Daoy (cell line): ENCODE measurements around the gene ABTB1. TPM values are rescaled to one million over a fixed set of nuclear protein-coding genes. Genes with fewer than 3 reads are reported as not detected.

Experiments used
- DNase-seq: peaks from one replicate; pipeline ENCODE4 v3.0.0-alpha.2; 2015; ENCODE audit warnings: low read depth
- total RNA-seq: library from RNA; depleted of rRNA; stranded (reverse); fragments of >200 nt; shearing (Covaris generic); gene quantifications from 2 replicates; pipeline ENCODE4 v1.2.3, GENCODE V29; 2014; rRNA removed

The ABTB1 gene
- total RNA-seq, 1 experiment from 2014 or later: 2.4 TPM

DNA sequence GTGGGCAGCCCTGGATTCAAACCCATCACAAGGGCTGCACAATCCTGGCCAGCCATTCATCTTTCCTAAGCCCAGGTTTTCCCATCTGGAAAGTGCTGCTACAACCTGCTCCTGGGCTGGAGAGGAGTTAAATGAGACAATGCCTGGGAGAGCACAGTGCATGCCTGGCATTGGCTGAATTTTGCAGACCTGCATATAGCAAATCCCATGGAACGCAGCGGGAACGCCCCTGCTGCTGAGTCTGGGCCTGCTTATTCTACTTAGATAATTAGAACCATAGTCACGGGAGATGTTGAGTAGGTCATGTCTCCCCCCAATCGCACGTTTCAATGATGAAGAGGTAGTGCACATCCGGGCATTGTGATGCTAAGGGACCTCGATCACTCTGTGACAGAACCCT, 46.6 kb downstream of the ABTB1 start:
- no peak for DNase-seq

DNA sequence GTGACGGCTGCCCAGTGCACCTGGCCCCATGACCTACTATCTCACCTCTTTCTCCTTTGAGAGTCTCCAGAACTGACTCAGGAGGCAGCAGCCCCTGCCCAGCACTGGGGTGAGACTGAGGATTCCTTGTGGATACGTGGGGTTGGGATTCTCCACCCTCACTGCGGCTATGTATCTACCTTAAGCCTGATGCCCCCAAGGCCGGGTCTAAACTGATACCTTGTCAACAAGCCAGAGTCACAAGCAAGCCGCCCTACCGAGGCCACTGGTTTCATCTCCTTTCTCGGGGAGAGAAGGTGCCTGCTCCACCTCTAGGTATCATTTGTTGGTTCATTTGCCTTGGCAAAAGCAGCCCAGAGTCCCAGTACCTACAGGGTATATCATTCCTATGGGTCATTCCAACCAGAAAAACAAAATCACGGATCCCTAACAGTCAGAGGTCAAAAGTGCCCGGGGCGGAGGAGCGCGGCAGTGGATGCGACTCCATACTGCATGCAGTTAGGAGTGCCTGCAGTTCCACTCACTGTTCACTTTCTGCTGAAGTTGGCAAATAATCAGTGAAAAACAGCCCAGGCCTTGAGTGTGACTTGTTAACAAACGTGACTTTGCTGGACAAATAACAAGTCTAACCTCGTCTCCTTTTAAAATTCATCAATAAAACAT, 47.5 kb downstream of the ABTB1 start:
- DNase-seq: no peak

GRCh38 chr3:127720985-127721935, 48.5 kb downstream of the ABTB1 start:
- no peak for DNase-seq

- DNase-seq: no peak
Measured at GRCh38 chr3:127722091-127722784, 49.5 kb downstream of the ABTB1 start.

- no peak for DNase-seq
Measured at GRCh38 chr3:127723011-127723567, 50.3 kb downstream of the ABTB1 start.

- DNase-seq: no peak
Measured at GRCh38 chr3:127726894-127727293, 54.1 kb downstream of the ABTB1 start.

DNA sequence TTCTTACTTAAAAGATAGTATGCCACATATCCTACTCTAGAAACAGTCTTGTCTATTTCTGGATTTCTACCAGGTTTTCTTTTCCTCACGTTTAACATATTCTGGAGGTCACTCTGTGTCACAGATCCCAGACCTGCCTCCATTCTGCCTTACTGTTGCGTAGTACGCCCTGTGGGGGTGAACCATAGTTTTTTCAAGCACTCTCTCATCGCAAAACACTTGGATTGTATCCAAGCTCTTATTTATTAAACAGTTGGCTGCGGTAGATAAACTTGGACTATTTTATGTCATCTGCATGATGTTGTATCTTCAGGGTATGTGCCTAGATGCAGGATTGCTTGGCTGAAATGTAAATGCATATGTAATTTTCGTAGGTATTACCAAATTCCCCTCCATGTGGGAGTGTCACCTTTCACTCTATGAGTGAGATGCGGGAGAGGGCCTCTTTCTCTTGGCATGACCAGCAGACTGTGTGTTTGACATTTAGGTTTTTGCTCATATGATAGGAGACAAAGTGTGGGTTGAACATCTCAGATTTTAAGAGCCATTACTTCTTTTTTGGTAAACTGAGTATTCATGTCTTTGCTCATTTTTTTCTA, 55.8 kb downstream of the ABTB1 start:
- no peak for DNase-seq

DNA sequence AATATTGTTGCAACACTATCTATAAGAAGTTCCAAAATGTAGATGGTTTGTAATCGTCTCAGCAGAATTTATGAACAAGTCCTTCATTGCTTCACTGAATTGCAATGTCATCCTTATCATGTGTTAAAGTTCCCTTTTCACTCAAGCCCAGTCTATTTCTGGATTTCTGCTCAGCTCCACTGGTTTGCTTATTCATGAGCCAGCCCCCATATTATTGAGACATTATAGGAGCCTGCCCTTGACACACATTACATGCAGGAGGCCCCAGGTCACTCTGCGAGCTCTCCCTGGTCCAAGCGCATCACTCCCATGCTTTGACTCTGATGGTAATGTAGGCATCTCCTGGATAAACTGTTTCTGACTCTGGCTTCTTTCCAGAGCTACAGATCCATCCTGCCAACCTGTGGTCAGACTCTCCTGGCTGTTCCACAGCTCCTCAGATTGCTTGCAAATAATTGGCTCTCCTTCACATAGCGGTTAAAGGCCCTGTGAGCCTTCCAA, 56.9 kb downstream of the ABTB1 start:
- no peak for DNase-seq

DNA sequence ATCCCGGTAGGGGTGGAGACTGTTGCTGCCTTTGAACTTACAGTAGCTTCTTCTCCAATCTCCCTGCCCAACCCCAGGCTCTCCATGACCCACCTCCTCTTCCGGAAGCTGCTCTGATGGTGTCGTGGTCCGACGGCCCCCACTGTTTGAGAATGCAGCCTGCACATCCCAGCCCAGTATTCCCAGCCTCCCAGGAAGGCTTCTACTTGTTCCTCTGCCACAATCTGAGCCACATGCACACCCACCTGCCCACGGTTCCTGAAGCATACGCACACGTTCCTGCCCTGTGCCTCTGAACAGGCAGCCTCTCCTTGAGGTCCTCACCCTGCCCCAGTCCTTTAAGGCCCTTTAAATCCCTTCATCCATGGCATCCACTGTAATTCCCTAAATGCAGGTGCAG, 57.4 kb downstream of the ABTB1 start:
- no peak for DNase-seq

Other genes with a start within 250 kb of the ABTB1 start
- 33.5 and 41.0 TPM in 2 replicates for gene TPRA1, start 82.2 kb upstream of the ABTB1 start, total RNA-seq
- gene MCM2, start 74.5 kb upstream of the ABTB1 start, total RNA-seq: 249 and 286 TPM in 2 replicates
- gene PODXL2, start 43.8 kb upstream of the ABTB1 start, total RNA-seq: 55.3 and 78.7 TPM in 2 replicates
- gene MGLL, start 149.6 kb downstream of the ABTB1 start, total RNA-seq: 32.1 and 37.1 TPM in 2 replicates
- gene KBTBD12, start 242.3 kb downstream of the ABTB1 start, total RNA-seq: not detected in 2 replicates